ENCODE data around the gene ASPG.

The ASPG gene

GRCh38 chr14:104076743-104077142 lies 8.8 kb upstream of the ASPG start:
- DNase-seq = no peak

DNA sequence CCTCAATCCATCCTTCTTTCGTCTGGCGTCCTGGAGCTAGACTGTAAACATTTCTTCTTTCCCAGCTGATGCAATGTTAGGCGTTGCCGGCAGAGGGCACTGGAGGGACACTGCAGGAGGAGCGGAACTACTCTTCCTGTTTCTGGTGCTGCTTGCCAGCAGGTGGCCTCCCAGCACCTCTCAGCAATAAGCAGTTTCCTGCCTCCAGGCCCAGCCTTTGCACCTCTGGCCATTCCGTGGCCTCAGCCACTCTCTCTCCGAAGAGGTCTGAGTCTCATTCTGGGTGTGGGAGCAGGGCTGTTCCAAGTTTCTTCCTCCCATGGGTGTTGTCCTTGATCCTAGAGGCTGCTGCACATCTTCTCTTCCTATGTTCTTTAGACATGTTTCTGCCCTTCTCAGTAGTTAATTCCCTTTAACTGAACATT lies 7.5 kb upstream of the ASPG start:
- peak in 1 of 2 experiments; percentile 52 for DNase-seq

- DNase-seq = no peak
Measured at GRCh38 chr14:104080376-104081260, 4.9 kb upstream of the ASPG start.

GRCh38 chr14:104081261-104081835 lies 4.2 kb upstream of the ASPG start:
- DNase-seq = no peak

GRCh38 chr14:104081951-104082464 lies 3.5 kb upstream of the ASPG start:
- DNase-seq = no peak

DNA sequence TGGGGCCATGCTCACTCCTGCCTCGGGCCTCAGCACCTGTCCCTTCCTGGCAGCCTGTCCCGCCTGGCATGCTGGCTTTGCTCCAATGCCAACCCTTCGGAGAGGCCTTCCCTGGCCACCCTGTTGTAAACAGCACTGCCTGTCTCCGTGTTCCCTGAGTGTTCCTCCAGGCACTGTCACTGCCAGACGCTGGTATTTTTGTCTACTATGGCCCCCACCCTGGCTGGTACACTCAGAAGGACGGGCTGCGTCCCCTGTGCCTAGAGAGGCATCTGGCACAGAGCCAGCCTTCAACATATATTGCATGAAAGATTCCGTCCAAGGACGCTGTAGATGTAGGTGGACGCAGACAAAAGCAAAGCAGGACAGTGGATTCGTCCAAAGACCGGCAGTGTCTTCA lies 2.7 kb upstream of the ASPG start:
- DNase-seq = no peak

GRCh38 chr14:104084251-104085002 lies 1.1 kb upstream of the ASPG start:
- no peak for DNase-seq

- DNase-seq = no peak
Measured at GRCh38 chr14:104085889-104086201, 345 bp downstream of the ASPG start.

- no peak for DNase-seq
Measured at GRCh38 chr14:104086210-104086660, 735 bp downstream of the ASPG start.

GRCh38 chr14:104086661-104087461 lies 1.4 kb downstream of the ASPG start:
- DNase-seq = no peak

- no peak for DNase-seq
Measured at GRCh38 chr14:104087505-104087904, 2.0 kb downstream of the ASPG start.

DNA sequence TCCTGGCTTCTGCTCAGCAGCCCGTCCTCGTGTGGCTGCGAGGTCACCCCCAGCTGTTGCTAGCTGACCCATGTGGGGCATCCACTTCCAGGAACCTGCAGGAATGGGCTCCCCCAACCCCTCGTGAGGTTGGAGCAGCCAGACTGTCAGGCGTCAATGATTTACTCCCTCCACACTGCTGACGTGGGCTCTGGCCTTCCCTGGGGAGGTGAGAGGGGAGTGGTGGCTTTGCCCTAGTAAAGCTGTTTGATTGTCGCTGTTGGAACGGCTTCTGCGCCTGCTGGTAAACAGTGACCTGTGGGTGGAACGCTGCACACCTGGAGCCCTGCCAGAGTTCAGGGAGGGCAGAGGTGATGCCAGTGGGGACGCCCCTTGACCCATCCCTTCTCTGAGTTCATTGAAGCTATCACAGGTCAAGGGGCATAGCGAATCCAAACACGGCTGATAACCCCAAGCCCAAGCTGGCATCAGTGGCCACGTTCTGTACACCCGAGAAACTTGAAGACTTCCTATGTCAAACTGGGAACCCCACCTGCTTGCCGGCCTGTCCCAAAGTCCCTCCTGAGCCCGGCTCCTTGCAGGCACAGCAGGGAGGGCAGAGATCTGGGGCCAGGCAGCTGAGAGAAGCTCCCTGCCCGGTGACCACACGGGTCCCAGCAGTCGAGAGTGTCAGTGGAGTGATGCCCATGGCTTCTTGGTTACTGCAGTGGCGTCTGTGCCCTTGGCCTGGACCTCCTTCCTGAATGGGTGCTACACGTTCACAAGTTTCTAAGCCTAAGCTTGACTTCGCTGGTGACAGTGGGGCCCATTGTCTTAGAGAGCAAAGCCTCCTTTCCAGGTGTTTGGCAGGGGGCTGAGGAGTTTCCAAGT lies 2.7 kb downstream of the ASPG start:
- no peak for DNase-seq

DNA sequence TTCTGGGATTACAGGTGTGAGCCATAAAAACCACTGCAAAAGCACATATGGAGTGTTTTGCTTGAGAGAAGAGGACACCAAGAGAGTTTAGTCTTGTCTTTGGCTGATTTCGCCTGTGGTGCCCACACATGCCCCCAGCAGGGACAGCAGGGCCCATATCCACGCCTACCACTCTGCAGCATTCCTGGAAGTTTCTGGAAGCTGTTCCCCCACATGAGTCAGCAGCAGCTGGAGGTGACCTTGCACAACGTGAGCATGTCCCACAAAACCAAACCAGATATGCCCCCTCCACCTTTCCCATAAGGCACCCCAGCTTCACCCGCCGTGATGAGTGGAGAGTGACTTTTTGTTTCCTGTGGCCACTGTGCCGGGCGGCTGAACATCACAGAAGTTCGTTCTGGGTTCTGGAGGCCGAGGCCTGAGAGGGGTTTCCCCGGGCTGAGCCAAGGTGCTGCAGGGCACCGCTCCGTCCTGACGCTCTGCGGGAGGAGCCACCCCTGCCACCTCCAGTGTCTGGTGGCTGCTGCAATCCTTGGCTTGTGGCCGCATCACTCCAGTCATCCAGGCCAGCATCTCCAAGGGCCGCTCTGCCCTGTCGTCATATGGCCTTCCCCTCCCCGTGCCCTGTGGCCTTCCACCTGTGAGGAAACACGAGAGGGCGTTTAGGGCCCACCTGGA lies 4.7 kb downstream of the ASPG start:
- no peak for DNase-seq

- DNase-seq = no peak
Measured at GRCh38 chr14:104091061-104091926, 5.8 kb downstream of the ASPG start.

DNA sequence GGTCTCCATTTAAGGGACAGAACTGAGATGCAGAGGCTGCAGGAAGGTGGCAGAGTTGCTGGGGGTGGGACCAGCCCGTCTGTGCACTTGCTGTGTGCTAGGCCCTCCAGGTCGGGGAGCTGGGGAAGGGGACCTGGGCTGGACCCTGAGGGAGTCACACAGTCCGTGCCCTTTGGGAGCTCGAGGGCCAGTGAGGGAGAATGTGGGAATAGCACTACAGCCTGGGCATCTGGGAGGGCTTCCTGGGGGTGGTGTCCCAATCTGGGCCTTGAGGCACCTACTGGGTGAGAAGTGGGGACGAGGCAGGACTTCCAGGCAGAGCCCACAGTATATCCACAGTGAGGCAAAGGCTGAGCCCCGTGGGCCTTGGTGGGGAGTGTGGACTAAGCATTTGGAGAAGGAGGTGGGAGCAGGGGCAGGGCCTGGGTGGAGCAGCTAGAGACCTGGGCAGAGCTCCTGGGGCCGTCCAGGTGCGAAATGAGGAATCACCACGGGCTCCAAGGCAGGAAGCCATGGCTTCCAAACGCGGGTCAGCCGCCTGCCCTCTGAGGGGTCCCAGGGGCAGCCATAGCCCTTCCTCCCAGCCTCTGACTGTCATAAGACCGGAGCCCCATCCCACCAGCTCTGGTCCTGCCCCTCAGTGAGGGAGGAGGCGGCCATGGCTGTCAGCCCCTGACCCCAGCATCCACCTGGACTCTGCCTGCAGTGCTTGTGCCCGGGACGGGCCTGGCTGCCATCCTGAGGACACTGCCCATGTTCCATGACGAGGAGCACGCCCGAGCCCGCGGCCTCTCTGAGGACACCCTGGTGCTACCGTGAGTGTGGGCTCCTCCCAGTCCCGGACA lies 6.6 kb downstream of the ASPG start:
- no peak for DNase-seq

GRCh38 chr14:104092931-104093365 lies 7.4 kb downstream of the ASPG start:
- DNase-seq = no peak

DNA sequence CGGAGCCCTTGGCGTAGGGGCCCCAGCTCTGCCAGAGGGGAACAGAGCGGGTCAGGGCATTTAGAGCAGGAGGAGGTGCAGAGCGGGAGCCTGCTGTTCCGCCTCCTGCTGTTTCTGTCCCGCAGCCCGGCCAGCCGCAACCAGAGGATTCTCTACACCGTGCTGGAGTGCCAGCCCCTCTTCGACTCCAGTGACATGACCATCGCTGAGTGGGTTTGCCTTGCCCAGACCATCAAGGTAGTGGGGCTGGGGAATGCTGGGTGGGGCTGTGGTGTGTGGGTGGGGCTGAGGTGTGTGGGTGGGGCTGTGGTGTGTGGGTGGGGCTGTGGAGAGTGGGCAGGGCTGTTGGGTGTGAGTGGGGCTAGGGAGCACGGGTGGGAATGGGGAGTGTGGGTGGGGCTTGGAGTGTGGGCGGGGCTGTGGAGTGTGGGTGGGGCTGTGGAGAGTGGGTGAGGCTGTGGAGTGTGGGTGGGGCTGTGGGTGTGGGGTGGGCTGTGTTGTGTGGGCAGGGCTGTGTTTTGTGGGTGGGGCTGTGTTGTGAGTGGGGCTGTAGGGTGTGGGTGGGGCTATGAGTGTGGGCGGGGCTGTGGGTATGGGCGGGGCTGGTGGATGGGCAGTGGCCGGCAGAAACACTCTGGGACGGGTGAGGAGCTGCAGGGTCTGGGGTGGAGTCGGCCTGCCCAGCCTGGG lies 8.0 kb downstream of the ASPG start:
- no peak for DNase-seq

DNA sequence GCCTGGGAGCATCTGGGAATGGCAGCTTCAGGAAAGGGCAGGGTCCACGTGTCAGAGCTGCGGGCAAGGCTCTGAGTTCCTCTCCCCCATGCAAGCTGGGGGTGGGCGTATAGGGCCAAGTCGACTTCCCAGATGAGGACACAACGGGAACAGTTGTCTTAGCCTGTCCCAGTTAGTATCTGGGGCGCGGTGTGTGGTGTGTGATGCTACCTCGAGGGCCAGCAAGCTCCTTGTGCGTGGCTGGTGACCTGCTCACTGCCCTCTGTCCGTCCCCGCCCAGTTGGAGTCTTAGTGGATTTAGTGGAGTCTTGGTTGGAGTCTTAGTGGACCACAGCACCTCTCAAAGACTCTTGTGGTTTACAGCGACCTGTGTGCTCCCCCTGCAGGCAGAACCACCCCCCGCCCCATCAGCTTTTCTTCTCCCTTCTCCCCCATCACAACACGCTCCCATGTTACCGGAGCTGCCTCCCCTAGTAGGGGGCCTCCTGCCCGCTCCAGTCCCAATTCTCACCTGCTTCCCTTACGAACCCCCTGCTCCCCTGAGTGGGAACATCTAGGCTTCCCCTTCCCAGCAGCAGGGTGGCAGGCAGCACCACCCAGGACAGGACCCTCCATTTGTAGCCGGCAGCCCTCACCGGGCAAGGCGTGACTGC lies 8.7 kb downstream of the ASPG start:
- DNase-seq = no peak

Measured in cerebellar nuclear complex (tissue), 1 donor.